GM12891 (cell line): Measurements from ENCODE around the gene RRP36.
"Not testable (repeated sequence)": the region's sequence is repeated elsewhere in the genome, so short reads cannot be mapped to it uniquely, and the experiment has no call there.

Experiments used
- DNase-seq: peaks from one replicate; pipeline ENCODE4 v3.0.0; 2011; ENCODE audit warnings: low spot score; ENCODE audit not compliant: insufficient read length
- FAIRE-seq: peaks from 2 replicates; lab custom pipeline; 2011; peaks lifted over from hg19 to GRCh38; lab: Jason Lieb, UNC
- PAX5 ChIP-seq: IDR thresholded peaks from 2 replicates; pipeline ENCODE4 v1.6.1; 2011; ENCODE audit warnings: low read length, moderate library complexity, mild to moderate bottlenecking; ENCODE audit not compliant: insufficient read depth, severe bottlenecking
- POLR2A ChIP-seq: IDR thresholded peaks from 2 replicates; pipeline ENCODE4 v1.6.1; 2011; ENCODE audit warnings: low read depth, low read length, control low read depth
- POLR2AphosphoS5 ChIP-seq: IDR thresholded peaks from 2 replicates; pipeline ENCODE4 v1.6.1; 2011; ENCODE audit warnings: low read depth, low read length, control low read depth
- POU2F2 ChIP-seq: IDR thresholded peaks from 2 replicates; pipeline ENCODE4 v1.6.1; 2011; ENCODE audit warnings: low read depth, mild to moderate bottlenecking, control low read depth, low read length, moderate library complexity
- SPI1 ChIP-seq: IDR thresholded peaks from 2 replicates; pipeline ENCODE4 v1.6.1; 2011; ENCODE audit warnings: low read depth, low read length, control low read depth
- TAF1 ChIP-seq: IDR thresholded peaks from 2 replicates; pipeline ENCODE4 v1.6.1; 2011; ENCODE audit warnings: low read depth, low read length, control low read depth

Gene RRP36

DNA sequence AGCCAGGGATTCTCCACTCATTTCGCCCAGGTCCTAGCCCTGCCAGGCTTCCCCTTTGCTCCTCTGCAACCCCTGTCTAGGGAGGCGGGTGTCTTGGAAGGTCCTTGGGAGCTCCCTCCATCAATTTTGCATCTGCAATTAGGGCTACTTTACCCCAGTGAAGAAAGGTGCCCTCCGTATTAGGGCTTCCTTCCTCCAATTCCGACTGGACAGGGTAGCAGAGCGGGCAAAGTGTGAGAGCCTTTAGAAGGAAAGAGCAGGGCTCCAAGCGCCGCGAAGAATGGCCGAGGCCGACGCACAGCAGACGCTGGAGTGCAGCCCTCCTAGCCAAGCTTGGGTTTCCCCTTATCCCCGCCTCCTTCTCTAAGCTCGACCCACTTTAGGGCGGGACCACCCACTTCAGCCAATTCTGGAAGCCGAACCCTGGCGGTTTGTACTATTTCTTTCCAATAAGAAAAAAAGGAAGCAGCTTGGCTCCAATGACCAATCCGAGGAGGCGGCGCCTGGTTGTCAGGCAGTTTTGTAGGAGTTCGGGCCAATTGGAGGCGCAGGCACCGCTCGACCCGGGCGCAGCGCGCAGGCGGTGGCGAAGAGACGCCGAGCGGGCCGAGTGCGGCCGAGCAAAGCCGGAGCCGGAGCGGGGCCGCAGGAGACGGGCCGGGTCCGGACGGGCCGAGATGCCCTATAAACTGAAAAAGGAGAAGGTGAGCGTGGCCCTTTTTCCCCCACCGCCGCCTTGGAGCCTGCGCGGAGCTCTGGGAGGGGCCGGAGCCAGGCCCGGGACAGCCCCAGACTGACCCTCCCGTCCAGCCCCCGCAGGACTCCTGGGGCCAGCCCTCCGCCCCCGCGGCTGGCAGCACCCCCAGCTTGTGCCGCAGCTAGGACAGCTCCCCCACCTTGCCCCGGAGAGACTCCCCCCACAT lies 37.2 kb upstream of the RRP36 start, which contains the start of gene PPP2R5D:
PPP2R5D (plus strand) TSS at position 570 of the 923 bp plus-strand sequence; CDS start at position 678, 108 bp downstream.
- DNase-seq, result peak; percentile 96
- peak; percentile 93 for FAIRE-seq
- TF ChIP-seq PAX5 (peak; percentile 29), POLR2AphosphoS5 (peak; percentile 84), POU2F2 (0 out of 2 replicates have a peak, but pooled peaks have one; percentile 15), TAF1 (peak; percentile 81), POLR2A (peak; percentile 91), SPI1 (0 out of 2 replicates have a peak, but pooled peaks have one; percentile 10)

- FAIRE-seq (peak; percentile 28), DNase-seq (no peak)
- TF ChIP-seq POLR2A (no peak), SPI1 (no peak), POU2F2 (no peak), POLR2AphosphoS5 (no peak), TAF1 (no peak), PAX5 (no peak)
These were observed 36.4 kb upstream of the RRP36 start for GRCh38 chr6:42984924-42985475.

DNA sequence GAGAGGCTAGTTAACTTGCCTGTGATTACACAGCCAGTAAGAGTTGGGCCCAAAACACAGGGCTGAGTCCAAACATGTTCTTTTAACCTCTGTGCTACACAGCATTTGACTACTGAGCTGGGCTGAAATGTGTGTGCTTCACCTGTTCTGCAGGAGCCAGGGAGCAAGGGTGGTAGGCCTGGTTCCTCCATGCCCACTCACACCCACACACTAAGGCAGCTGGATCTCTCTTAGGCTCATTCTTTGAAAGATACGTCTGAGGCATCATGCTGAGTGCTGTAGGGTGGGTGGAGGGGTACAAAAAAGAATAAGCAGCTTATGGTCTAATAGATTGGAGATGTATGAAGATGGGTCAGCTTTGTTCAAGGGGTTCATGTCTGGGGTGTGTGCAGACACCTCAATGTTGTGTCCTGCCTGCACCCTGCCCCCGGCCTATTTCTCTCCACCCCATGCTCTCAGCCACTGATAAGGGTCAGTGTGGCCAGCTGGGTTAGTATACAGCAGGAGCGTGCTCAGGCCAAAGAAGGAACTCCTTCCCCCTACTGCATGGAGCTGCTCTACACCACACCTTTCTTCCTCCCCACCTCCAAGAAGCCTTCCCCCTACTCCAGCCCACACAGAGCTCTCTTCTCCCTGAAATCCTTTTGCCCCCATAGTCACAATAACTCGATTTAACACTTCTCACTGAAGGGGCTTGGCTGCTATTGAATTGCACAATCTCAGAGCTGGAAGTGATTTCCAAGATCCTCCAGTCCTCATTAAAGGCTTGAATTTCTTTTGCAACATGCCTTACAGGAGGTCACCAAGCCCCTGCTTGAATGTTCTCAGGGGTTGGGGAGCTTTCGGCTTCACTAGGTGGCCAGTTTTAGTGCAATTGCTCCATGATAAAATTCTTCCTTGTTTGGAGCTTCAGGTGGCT lies 33.6 kb upstream of the RRP36 start:
- DNase-seq (no peak), FAIRE-seq (no peak)
- no peak for TF ChIP-seq PAX5
- TF ChIP-seq SPI1, result no peak
- no peak for TF ChIP-seq POU2F2
- TF ChIP-seq POLR2A, result no peak
- no peak for TF ChIP-seq POLR2AphosphoS5
- no peak for TF ChIP-seq TAF1

DNA sequence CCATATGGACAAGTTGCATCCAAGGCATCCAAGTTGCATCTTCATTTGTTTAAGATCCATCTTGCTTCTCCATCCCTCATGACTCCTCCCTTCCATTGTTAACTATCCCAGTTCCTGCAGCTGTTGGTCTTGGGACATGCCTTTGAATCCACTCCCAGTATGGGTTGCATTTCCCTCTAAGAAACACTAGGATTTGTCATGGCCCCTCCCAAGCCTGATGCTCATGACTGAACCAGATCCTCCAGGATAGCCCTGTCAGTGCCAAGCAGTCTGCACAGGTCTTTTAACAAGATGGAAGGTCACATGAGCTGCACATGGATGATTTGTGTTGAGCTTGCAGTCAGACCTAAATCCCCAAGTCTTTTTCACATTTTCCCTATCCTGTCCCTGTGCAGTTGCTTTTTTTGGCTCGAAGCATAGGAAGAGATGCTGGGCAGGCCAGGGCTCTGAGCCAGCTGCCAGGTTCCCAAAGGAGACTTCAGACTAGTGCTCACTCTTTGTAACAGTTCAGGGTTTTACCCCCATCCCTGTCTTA lies 32.9 kb upstream of the RRP36 start:
- no peak for TF ChIP-seq POU2F2
- FAIRE-seq, result no peak
- no peak for DNase-seq

DNA sequence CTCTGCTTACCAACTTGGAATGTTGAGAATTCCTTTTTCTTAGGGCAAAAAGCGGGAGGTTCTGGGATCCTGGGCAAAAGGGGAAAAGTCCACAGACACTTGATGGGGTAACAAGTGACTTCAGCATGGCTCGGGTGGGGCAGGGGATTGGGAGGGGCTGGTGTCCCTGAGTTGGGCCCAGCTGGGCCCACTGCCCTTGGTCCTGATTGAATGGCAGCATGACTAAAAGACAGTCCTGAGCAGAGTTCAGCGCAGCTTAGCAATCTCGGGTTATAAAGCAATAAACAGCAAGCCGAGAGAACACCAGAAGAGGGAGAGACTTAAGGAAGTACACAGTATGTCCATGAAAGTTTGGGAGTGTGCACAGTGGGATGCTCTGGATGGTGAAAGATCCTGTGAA lies 31.5 kb upstream of the RRP36 start:
- TF ChIP-seq PAX5, result no peak
- TF ChIP-seq POU2F2, result no peak
- TF ChIP-seq SPI1, result no peak
- TF ChIP-seq POLR2AphosphoS5, result no peak
- TF ChIP-seq POLR2A, result no peak
- TF ChIP-seq TAF1, result no peak
- FAIRE-seq (no peak), DNase-seq (no peak)

GRCh38 chr6:42993445-42993844 lies 28.0 kb upstream of the RRP36 start:
- TF ChIP-seq SPI1 (no peak), POLR2AphosphoS5 (no peak), POLR2A (no peak), TAF1 (no peak), PAX5 (no peak), POU2F2 (no peak)

GRCh38 chr6:42996513-42996912 lies 24.9 kb upstream of the RRP36 start:
- no peak for FAIRE-seq
- TF ChIP-seq TAF1, result no peak
- no peak for TF ChIP-seq POLR2AphosphoS5
- TF ChIP-seq POLR2A, result no peak
- TF ChIP-seq PAX5, result no peak
- no peak for TF ChIP-seq SPI1
- no peak for TF ChIP-seq POU2F2
- DNase-seq, result no peak

More at GRCh38 chr6:42993445-42993844, 28.0 kb upstream of the RRP36 start:
- no peak for DNase-seq
- FAIRE-seq, result no peak

DNA sequence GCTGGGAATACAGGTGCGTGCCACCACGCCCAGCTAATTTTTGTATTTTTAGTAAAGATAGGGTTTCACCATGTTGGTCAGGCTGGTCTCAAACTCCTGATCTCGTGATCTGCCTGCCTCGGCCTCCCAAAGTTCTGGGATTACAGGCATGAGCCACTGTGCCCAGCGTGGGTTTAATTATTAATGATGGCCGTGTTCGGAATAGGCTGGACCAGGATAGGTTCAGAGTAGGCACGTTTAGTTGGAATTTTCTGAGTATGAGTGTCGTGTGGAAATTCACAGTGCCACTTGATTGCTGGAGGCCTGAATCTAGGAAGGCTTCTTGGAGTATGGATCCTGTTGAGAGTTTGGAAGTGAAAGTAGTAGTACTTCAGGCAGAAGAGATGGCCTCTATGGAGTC lies 23.2 kb upstream of the RRP36 start:
- not testable (repeated sequence) for DNase-seq, FAIRE-seq

- FAIRE-seq (no peak), DNase-seq (no peak)
- TF ChIP-seq POLR2A, result no peak
- TF ChIP-seq POU2F2, result no peak
- TF ChIP-seq PAX5, result no peak
- TF ChIP-seq TAF1, result no peak
- no peak for TF ChIP-seq POLR2AphosphoS5
- TF ChIP-seq SPI1, result no peak
These were observed 19.6 kb upstream of the RRP36 start for GRCh38 chr6:43001843-43002242.
